B cell (primary cell): ENCODE results near the gene STRADB. TPM values are rescaled to one million over a fixed set of nuclear protein-coding genes. Genes with fewer than 3 reads are reported as not detected.
A peak's percentile ranks its signal among the peaks of the same experiment; 100 is the strongest.

Experiments used
- ATAC-seq: fragments of 200-7000 bp; cut with Tn5 transposase; one replicate; pipeline ENCODE4 v1.10.0; 2021; ENCODE audit warnings: low read depth, mild to moderate bottlenecking, moderate number of reproducible peaks, moderate library complexity
- CTCF ChIA-PET: fragments of 350-600 bp; sonication (Branson Sonifier 250); formaldehyde crosslinking; loops from one replicate; lab custom pipeline; 2021; ENCODE audit warnings: antibody characterized with exemption, inconsistent platforms; lab: Charles Lee
- POLR2A ChIA-PET: fragments of 350-600 bp; sonication (Branson Sonifier 250); formaldehyde crosslinking; loops from one replicate; lab custom pipeline; 2021; ENCODE audit warnings: antibody characterized with exemption; lab: Charles Lee
- DNase-seq: peaks from one replicate; pipeline ENCODE4 v3.0.0; 2013
- H2AFZ ChIP-seq: 2 replicates; pipeline ENCODE4 v1.6.1; 2012; ENCODE audit warnings: mild to moderate bottlenecking, low read depth, low read length; ENCODE audit not compliant: insufficient read depth, poor library complexity, severe bottlenecking
- H3K27ac ChIP-seq, 2 donors: 1 replicate in 1 of 2; 2 replicates in 1 of 2; pipeline ENCODE4 v1.5.1; 2012 to 2013; ENCODE audit warnings: low read length in 2 of 2, mild to moderate bottlenecking in 2 of 2, moderate library complexity in 1 of 2
- H3K27me3 ChIP-seq, 4 experiments: fragments of 200-600 bp in 1 of 4; sonication (generic) in 1 of 4; replicated peaks in 1 of 4; 1 replicate in 2 of 4; 2 replicates in 2 of 4; pipeline versions ENCODE4 v1.6.1 to v1.7.0; 2013 to 2016; ENCODE audit warnings: low read length in 3 of 4, mild to moderate bottlenecking in 2 of 4, mixed read lengths in 1 of 4, moderate library complexity in 1 of 4; ENCODE audit not compliant: insufficient read depth in 4 of 4, control insufficient read depth in 3 of 4; ENCODE audit errors: control extremely low read depth in 1 of 4
- H3K36me3 ChIP-seq, 2 experiments: replicated peaks in 1 of 2; 1 replicate in 1 of 2; 2 replicates in 1 of 2; pipeline versions ENCODE4 v1.6.1 to v1.7.1; 2013; ENCODE audit warnings: low read length in 1 of 2; ENCODE audit not compliant: insufficient read depth in 2 of 2, control insufficient read depth in 1 of 2; ENCODE audit errors: control extremely low read depth in 1 of 2, extremely low read depth in 1 of 2
- H3K4me1 ChIP-seq, 2 donors: fragments of 200-600 bp in 1 of 2; sonication (generic) in 1 of 2; 1 replicate in 1 of 2; 2 replicates in 1 of 2; pipeline versions ENCODE4 v1.5.1 to v1.6.1; 2013 to 2017; ENCODE audit warnings: low read length in 2 of 2; ENCODE audit not compliant: control insufficient read depth in 2 of 2, insufficient read depth in 2 of 2
- H3K4me2 ChIP-seq: replicated peaks from 2 replicates; pipeline ENCODE3; 2012; ENCODE audit warnings: mild to moderate bottlenecking, low read depth, low read length; ENCODE audit not compliant: poor library complexity, severe bottlenecking
- H3K4me3 ChIP-seq, 5 experiments: fragments of 200-600 bp in 1 of 5; sonication (generic) in 1 of 5; 1 replicate in 3 of 5; 2 replicates in 2 of 5; pipeline versions ENCODE4 v1.5.1 to v1.7.0; 2011 to 2016; ENCODE audit warnings: low read length in 4 of 5, mild to moderate bottlenecking in 4 of 5, low read depth in 2 of 5, control low read depth in 1 of 5, moderate library complexity in 1 of 5; ENCODE audit not compliant: insufficient read depth in 1 of 5; ENCODE audit errors: control extremely low read depth in 1 of 5, extremely low read depth in 1 of 5
- H3K79me2 ChIP-seq: fragments of 200-600 bp; sonication (generic); one replicate; pipeline ENCODE4 v1.6.0; 2016; ENCODE audit warnings: low read length; ENCODE audit not compliant: control insufficient read depth, insufficient read depth
- H3K9ac ChIP-seq: fragments of 200-600 bp; sonication (generic); 2 replicates; pipeline ENCODE4 v1.6.1; 2017; ENCODE audit warnings: mild to moderate bottlenecking, low read length, moderate library complexity
- H3K9me3 ChIP-seq, 3 donors: one replicate each; pipeline versions ENCODE4 v1.6.1 to v1.7.1; 2013; ENCODE audit warnings: low read length in 2 of 3; ENCODE audit not compliant: control insufficient read depth in 2 of 3, insufficient read depth in 1 of 3; ENCODE audit errors: control extremely low read depth in 1 of 3
- H4K20me1 ChIP-seq: 2 replicates; pipeline ENCODE4 v1.6.0; 2012; ENCODE audit warnings: mild to moderate bottlenecking, low read length; ENCODE audit not compliant: insufficient read depth, control insufficient read depth, poor library complexity, severe bottlenecking
- H3K27ac Mint-ChIP-seq: one replicate; pipeline ENCODE4 v1.8.0; 2021; ENCODE audit warnings: mixed read lengths
- H3K27me3 Mint-ChIP-seq: one replicate; pipeline ENCODE4 v1.8.0; 2021; ENCODE audit warnings: mixed read lengths
- H3K4me1 Mint-ChIP-seq: one replicate; pipeline ENCODE4 v1.8.0; 2021; ENCODE audit warnings: mixed read lengths
- H3K4me3 Mint-ChIP-seq: one replicate; pipeline ENCODE4 v1.8.0; 2021; ENCODE audit warnings: mixed read lengths
- H3K9me3 Mint-ChIP-seq: one replicate; pipeline ENCODE4 v1.8.0; 2022; ENCODE audit warnings: mixed read lengths; ENCODE audit not compliant: insufficient read depth
- CTCF ChIP-seq: fragments of 200-600 bp; IDR thresholded peaks from one replicate; pipeline ENCODE4 v1.8.0; 2022; ENCODE audit warnings: antibody characterized with exemption, mild to moderate bottlenecking
- EZH2 ChIP-seq: IDR thresholded peaks from 2 replicates; pipeline ENCODE4 v1.6.1; 2012; ENCODE audit warnings: borderline replicate concordance, low read depth, mild to moderate bottlenecking, moderate library complexity, low read length; ENCODE audit not compliant: insufficient read depth, poor library complexity, severe bottlenecking
- WGBS: methylation state at CpG from one replicate; pipeline ENCODE4 v1.1.5; 2013; ENCODE audit warnings: missing lambda C conversion rate; ENCODE audit not compliant: insufficient coverage; 5-methylcytosine and 5-hydroxymethylcytosine counted together
- intact Hi-C: fragments of 100-400 bp; cut with micrococcal nuclease; formaldehyde crosslinking; loops from one replicate; pipeline ENCODE4 v1.10.0; 2022
- polyA plus RNA-seq: library from polyadenylated mRNA; depleted of rRNA; stranded (reverse); fragments of >200 nt; gene quantifications from 2 replicates; pipeline ENCODE4 v1.2.3, GENCODE V29; 2012
- total RNA-seq, 2 donors: library from RNA; stranded (reverse); fragments of 120-200 nt in 1 of 2; gene quantifications; 1 replicate in 1 of 2; 2 replicates in 1 of 2; pipeline versions ENCODE4 v1.2.3 to v1.2.4, GENCODE V29; 2013 to 2022

STRADB gene
- total and polyA plus RNA-seq, 2 donors (not counting 1 experiment from before 2014, with no cell fraction given), result 17.2 to 17.5 TPM

- Mint-ChIP-seq H3K27ac (peak overlapping the region; percentile 57), H3K9me3 (no peaks in the 10 kb centered on the region), H3K4me1 (peaks cover 41% of the 10 kb centered on the region), H3K27me3 (no peaks in the 10 kb centered on the region), H3K4me3 (no peak overlapping the region)
- Histone ChIP-seq H4K20me1 (no peaks in the 10 kb centered on the region), H3K4me2 (no peak overlapping the region), H3K36me3 (peaks cover 0 to 5% of the 10 kb centered on the region in 2 experiments), H3K9me3 (no peaks in the 10 kb centered on the region), H3K4me3 (no peak overlapping the region), H3K4me1 (peaks cover 20 to 53% of the 10 kb centered on the region in 2 donors), H3K79me2 (peaks cover 57% of the 10 kb centered on the region), H3K27me3 (no peaks in the 10 kb centered on the region), H2AFZ (no peak overlapping the region), H3K9ac (no peak overlapping the region), H3K27ac (peak overlapping the region; percentile 7 to 61)
- TF ChIP-seq EZH2 (no peak), CTCF (no peak)
- WGBS, result no CpG with 5 or more reads among the region's 3 CpGs
- CTCF ChIA-PET, result no interaction called here
- intact Hi-C loops, result no loop called here
- POLR2A ChIA-PET, result no interaction called here
- DNase-seq, result no peak
- no peak for ATAC-seq
These were observed 32.4 kb upstream of the STRADB start for GRCh38 chr2:201419057-201419635.

GRCh38 chr2:201419986-201420385 is 31.6 kb upstream of the STRADB start:
- Histone ChIP-seq H3K4me2 (no peak overlapping the region), H3K4me3 (no peak overlapping the region), H4K20me1 (no peaks in the 10 kb centered on the region), H3K9ac (no peak overlapping the region), H3K27me3 (no peaks in the 10 kb centered on the region), H3K9me3 (no peaks in the 10 kb centered on the region), H3K27ac (peak overlapping the region in 1 of 2 donors; percentile 61), H3K4me1 (peaks cover 18 to 46% of the 10 kb centered on the region in 2 donors), H2AFZ (no peak overlapping the region), H3K36me3 (peaks cover 0 to 5% of the 10 kb centered on the region in 2 experiments), H3K79me2 (peaks cover 50% of the 10 kb centered on the region)
- peak overlapping the region; percentile 71 for H3K27ac Mint-ChIP-seq
- 76% methylated on average over 3 of the region's 4 CpGs for WGBS
- TF ChIP-seq EZH2 (no peak), CTCF (no peak)
- no peaks in the 10 kb centered on the region for H3K9me3 Mint-ChIP-seq
- ATAC-seq, result no peak
- H3K4me1 Mint-ChIP-seq, result peaks cover 42% of the 10 kb centered on the region
- intact Hi-C loops, result no loop called here
- ChIA-PET CTCF (no interaction called here), POLR2A (no interaction called here)
- peak overlapping the region; percentile 34 for H3K4me3 Mint-ChIP-seq
- no peaks in the 10 kb centered on the region for H3K27me3 Mint-ChIP-seq
- DNase-seq, result no peak
